Cerebellar cortex (tissue), 1 donor: ENCODE measurements around the gene KCNQ1.
A peak's percentile ranks its signal among the peaks of the same experiment; 100 is the strongest.

Experiments
- DNase-seq: peaks from one replicate; pipeline ENCODE4 v3.0.0-alpha.2; 2015; ENCODE audit warnings: low spot score

Gene KCNQ1

GRCh38 chr11:2732940-2733628 is 288.3 kb downstream of the KCNQ1 start:
- DNase-seq: no peak

DNA sequence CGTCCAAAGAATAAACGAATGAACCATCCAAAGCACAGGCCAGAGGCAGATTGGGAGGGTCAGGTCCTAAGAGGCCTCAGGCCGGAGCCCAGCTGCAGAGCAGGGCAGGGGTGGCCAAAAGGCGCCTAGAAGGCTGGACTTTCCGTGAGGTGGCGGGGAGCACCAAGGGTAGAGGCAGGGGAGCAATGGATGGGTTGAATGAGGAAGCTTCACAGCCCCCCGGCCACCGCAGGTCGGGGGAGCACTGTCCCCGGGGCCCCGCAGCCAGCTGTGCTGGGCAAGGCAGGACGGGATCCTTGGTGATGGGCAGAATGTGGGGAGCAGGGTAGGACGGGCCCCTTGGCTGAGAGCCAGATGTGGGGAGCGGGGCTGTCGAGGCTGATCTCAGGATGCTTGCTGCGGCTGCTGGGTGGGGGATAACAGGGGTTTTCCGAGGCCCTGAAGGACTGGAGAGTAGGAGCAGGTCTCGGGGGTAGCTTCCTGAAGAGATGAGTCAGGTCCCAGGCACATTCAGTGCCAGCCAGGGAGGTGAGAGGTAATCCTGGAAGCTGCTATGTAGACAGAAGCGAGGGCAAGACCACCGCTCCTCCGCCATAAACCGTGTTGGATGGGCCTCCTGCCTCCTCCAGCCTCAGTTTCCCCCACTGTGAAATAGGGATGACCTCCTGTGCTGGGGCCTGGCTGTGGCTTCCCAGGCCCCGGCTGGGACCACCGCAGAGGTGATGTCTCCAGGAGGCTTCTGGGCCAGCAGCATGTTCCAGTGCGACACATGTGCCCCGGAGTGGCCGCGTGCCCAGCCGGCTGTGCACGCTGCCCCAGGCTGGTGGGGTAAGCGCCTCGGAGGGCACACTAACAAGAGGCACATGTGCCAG is 289.6 kb downstream of the KCNQ1 start:
- DNase-seq: no peak

- DNase-seq: no peak
Observed at GRCh38 chr11:2735053-2735589, 290.3 kb downstream of the KCNQ1 start.

GRCh38 chr11:2736577-2737225 is 291.9 kb downstream of the KCNQ1 start:
- DNase-seq: no peak

DNA sequence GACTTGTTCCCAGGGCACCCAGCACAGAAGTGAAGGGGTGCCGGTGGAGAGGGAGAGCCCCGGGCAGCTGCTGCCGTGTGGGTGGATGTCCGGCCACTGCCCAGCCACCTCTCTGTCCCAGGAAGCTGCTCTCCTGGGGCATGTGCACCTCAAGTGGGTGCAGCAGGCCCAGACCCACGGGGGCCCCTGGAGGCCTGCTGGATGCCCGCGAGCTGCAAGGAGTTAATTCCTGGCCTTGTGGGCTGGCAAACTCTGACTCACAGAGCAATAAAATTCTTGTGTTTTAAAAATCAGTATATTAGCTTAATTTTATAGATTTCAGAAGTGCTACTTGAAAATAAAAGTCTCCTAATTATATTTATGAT is 292.4 kb downstream of the KCNQ1 start:
- DNase-seq: no peak

DNA sequence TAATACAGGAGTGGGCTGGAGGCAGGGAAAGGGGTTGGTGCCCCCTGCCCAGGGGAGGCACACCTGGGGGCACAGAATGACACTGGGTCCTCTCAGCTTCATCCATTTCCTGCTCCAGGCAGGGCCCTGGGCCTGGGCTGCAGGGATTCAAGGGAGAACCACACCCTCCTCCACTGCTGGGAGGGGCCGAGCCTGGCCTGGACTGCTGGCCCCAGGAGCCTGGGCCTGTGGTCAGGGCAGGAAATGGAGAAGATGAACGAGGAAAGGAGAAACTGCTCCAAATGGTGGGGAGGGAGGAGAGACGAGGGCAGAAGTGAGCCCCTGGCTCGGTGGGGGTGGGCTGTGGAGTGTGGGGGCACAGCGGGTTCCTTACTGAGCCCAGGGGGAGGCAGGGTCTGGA is 293.1 kb downstream of the KCNQ1 start:
- DNase-seq: no peak

- no peak for DNase-seq
Observed at GRCh38 chr11:2738551-2739431, 294.0 kb downstream of the KCNQ1 start.

DNA sequence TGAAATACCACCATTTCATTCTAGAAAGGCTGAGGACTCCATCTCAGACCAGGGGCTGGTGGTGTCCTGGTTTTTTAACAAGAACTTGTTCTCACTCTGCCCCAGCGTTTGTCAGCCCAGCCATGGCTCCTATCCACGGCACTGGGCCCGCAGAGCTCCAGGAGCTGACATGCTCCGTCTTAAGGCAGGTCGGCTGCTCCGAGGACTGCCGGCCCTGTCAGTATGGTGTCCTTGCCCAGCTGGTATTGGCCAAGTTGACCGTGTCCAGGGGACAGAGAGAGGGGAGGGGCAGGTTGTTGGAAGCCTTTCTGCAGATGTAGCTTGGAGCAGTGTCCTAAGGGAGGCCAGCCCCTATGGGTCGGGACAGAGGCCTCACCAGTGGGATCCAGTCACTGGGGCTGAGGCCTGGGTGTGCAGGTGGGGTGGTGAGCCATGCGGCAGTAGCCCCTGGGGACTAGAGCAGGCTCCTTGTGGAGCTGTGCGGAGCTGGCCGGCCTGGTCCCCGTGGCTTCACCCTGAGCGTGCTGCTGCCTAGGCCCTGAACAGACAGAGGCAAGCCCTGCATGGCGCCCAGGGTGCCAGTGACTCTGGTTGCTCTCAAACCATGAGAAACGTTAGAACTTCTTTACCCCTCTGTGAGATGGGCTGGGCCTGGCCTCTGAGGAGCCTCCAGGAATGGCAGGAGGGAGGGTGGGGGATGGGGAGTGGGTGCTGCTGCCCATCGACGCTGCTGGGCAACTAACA is 294.9 kb downstream of the KCNQ1 start:
- no peak for DNase-seq

DNA sequence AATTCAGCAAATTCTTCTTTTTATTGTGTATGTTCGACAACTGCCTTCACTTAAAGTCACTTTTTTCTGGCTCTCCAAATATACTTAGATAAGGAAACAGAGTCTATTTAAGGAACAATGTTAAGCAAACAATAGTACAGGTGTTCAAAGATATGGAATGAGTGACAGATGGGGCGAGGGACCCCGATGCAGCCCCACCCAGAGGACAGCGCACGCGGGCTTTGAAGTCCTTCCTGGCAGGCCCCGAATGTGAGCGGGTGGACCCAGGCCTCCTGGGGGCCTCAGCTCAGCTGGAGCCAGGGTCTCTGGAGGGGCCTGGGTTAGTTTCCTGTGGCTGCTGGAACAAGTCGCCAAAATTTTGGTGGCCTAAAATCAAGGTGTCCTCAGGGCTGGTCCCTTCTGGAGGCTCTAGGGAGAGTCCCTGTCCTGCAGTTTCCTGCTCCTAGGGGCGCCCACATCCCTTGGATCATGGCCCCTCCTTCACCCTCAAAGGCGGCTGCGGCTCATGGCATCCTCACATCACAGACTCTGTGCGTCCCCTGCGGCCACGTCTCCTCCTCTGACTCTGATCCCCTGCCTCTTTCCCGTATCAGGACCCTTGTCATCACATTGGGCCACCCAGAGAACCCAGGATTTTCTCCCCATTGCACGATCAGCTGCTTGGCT is 295.6 kb downstream of the KCNQ1 start:
- no peak for DNase-seq

GRCh38 chr11:2741006-2741376 is 296.2 kb downstream of the KCNQ1 start:
- no peak for DNase-seq

- no peak for DNase-seq
Observed at GRCh38 chr11:2741377-2742131, 296.7 kb downstream of the KCNQ1 start.

DNA sequence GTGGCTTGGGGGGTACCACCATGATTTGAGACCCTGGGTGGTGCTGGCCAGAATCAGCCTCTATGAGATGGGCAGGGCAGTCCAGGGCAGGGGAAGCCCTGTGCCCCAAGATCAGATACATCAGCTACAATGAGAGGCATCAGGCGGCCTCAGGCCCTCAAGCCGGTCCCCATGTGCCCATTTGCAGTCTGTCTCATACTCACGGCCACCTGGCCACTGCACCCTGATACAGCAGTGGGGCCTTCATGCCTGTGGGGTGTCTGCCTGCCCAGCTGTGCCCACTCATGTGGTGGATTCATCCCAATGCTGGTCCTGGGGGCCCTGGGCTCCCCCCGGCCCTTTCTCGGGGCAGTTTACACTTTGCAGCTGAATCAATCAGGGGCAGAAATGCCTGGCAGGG is 297.4 kb downstream of the KCNQ1 start:
- DNase-seq: no peak

GRCh38 chr11:2742611-2743426 is 298.0 kb downstream of the KCNQ1 start:
- DNase-seq: no peak

- no peak for DNase-seq
Observed at GRCh38 chr11:2743427-2744110, 298.8 kb downstream of the KCNQ1 start.

DNA sequence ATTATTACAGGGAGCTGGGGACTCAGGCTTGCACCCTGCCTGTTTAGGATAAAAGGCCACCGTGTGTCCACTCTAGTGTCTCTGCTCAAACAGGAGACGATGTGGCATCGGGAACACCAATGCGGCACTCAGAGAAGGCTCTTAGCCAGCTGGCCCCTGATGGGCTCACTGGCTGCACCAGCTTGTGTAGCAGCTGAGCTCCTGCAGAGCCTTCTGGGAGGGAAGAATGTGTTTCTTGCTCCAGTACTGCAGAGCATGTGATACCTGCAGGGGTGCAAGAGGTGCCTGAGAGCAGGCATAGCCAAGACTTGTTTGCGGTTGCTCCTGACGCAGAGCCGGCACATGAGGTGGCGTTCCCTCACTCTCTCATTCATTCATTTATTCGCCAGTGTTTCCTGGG is 299.4 kb downstream of the KCNQ1 start:
- DNase-seq: peak; percentile 80

DNA sequence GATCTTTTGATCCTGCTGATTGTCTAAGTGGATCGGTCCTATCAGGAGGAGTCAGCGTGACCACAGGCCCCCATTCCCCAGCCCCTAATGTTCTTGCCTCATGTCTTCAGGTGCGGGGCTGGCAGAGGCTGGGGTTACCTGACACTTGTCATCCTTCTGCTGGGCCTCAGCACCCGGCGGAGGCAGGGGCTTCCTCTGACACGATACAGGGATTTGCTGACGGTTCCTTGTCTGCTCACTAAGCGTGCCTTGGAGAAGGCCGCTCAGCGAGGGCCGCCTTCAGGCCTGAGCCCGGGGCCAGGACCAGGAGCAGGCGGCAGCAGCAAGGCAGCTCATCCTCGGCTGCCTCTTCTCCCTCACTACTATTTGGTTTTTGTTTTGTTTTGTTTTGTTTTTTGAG is 300.7 kb downstream of the KCNQ1 start:
- DNase-seq: no peak

GRCh38 chr11:2746401-2747247 is 301.8 kb downstream of the KCNQ1 start:
- no peak for DNase-seq
